Caco-2 (cell line): ENCODE measurements around the gene ATG9B. TPM values are rescaled to one million over a fixed set of nuclear protein-coding genes. Genes with fewer than 3 reads are reported as not detected.

Experiments used
- BruUV-seq: library from RNA; stranded (reverse); fragments of 400-500 nt; replicated peaks from 2 replicates; lab custom pipeline; 2021; lab: Mats Ljungman, UMichigan
- CTCF ChIA-PET: fragments of 300-600 bp; sonication (Branson Sonifier 250); formaldehyde crosslinking; loops from one replicate; lab custom pipeline; 2022; ENCODE audit warnings: antibody characterized with exemption; lab: Charles Lee
- POLR2A ChIA-PET: fragments of 300-600 bp; sonication (Branson Sonifier 250); formaldehyde crosslinking; loops from one replicate; lab custom pipeline; 2022; ENCODE audit warnings: antibody characterized with exemption; lab: Charles Lee
- DNase-seq, 2 experiments: peaks; one replicate each; pipeline versions ENCODE4 v3.0.0 to v3.0.0-alpha.2; 2020 to 2022
- H3K27me3 ChIP-seq: replicated peaks from 2 replicates; pipeline ENCODE4 v1.6.0; 2011; ENCODE audit warnings: low read length; ENCODE audit not compliant: control insufficient read depth, insufficient read depth
- H3K36me3 ChIP-seq: 2 replicates; pipeline ENCODE4 v1.5.1; 2011; ENCODE audit warnings: low read length; ENCODE audit not compliant: control insufficient read depth, insufficient read depth
- H3K4me1 ChIP-seq: fragments of 250-450 bp; sonication (Bioruptor Pico); 2 replicates; pipeline ENCODE4 v1.5.1; 2020; ENCODE audit warnings: mild to moderate bottlenecking
- H3K4me3 ChIP-seq: 2 replicates; pipeline ENCODE4 v1.5.1; 2011; ENCODE audit warnings: low read depth, mild to moderate bottlenecking, control low read depth, low read length
- H3K9me3 ChIP-seq: fragments of 250-450 bp; sonication (Bioruptor Pico); 2 replicates; pipeline ENCODE4 v1.5.1; 2020; ENCODE audit warnings: mild to moderate bottlenecking, moderate library complexity
- H3K27ac Mint-ChIP-seq: one replicate; pipeline ENCODE4 v1.8.0; 2022; ENCODE audit warnings: mixed read lengths; ENCODE audit not compliant: unreplicated experiment
- H3K27me3 Mint-ChIP-seq: one replicate; pipeline ENCODE4 v1.8.0; 2022; ENCODE audit warnings: mixed read lengths; ENCODE audit not compliant: insufficient read depth, unreplicated experiment
- H3K36me3 Mint-ChIP-seq: one replicate; pipeline ENCODE4 v1.8.0; 2022; ENCODE audit warnings: mild to moderate bottlenecking, mixed read lengths; ENCODE audit not compliant: insufficient read depth, unreplicated experiment
- H3K4me1 Mint-ChIP-seq: one replicate; pipeline ENCODE4 v1.8.0; 2022; ENCODE audit warnings: low read depth, mixed read lengths; ENCODE audit not compliant: unreplicated experiment
- H3K4me3 Mint-ChIP-seq: one replicate; pipeline ENCODE4 v1.8.0; 2022; ENCODE audit warnings: mild to moderate bottlenecking, moderate library complexity, mixed read lengths; ENCODE audit not compliant: unreplicated experiment
- H3K9me3 Mint-ChIP-seq: one replicate; pipeline ENCODE4 v1.8.0; 2022; ENCODE audit warnings: mixed read lengths; ENCODE audit not compliant: unreplicated experiment
- intact Hi-C: fragments of 100-400 bp; cut with micrococcal nuclease; formaldehyde crosslinking; loops from one replicate; pipeline ENCODE4 v1.10.0; 2022; ENCODE audit not compliant: unreplicated experiment
- total RNA-seq: library from RNA; stranded (reverse); gene quantifications from 2 replicates; pipeline ENCODE4 v1.2.3, GENCODE V29; 2022
- TF ChIP-seq, protein P1 (sequence below), 2 experiments: fragments of 200-600 bp in 1 of 2; IDR thresholded peaks; 1 replicate in 1 of 2; 2 replicates in 1 of 2; pipeline versions ENCODE4 v1.5.1 to v1.8.0; 2011 to 2022; ENCODE audit warnings: antibody characterized with exemption in 1 of 2, control low read depth in 1 of 2, inconsistent platforms in 1 of 2, low read depth in 1 of 2, low read length in 1 of 2, mild to moderate bottlenecking in 1 of 2, moderate library complexity in 1 of 2; ENCODE audit not compliant: insufficient read depth in 1 of 2, severe bottlenecking in 1 of 2, unreplicated experiment in 1 of 2

ATG9B gene
- total RNA-seq, 1 experiment from 2014 or later, result 4.3 TPM

GRCh38 chr7:151056666-151057505, 32.6 kb upstream of the ATG9B start:
- H3K27ac Mint-ChIP-seq, result peak overlapping the region; percentile 94
- no peak for DNase-seq
- no TSS peak for BruUV-seq
- peaks cover 16% of the 10 kb centered on the region for H3K36me3 Mint-ChIP-seq
- H3K9me3 Mint-ChIP-seq, result no peaks in the 10 kb centered on the region
- TF ChIP-seq, protein P1, sequence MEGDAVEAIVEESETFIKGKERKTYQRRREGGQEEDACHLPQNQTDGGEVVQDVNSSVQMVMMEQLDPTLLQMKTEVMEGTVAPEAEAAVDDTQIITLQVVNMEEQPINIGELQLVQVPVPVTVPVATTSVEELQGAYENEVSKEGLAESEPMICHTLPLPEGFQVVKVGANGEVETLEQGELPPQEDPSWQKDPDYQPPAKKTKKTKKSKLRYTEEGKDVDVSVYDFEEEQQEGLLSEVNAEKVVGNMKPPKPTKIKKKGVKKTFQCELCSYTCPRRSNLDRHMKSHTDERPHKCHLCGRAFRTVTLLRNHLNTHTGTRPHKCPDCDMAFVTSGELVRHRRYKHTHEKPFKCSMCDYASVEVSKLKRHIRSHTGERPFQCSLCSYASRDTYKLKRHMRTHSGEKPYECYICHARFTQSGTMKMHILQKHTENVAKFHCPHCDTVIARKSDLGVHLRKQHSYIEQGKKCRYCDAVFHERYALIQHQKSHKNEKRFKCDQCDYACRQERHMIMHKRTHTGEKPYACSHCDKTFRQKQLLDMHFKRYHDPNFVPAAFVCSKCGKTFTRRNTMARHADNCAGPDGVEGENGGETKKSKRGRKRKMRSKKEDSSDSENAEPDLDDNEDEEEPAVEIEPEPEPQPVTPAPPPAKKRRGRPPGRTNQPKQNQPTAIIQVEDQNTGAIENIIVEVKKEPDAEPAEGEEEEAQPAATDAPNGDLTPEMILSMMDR (IDR thresholded peaks at IDR 0.05; ENCODE audit: insufficient read depth in 1 of 2, low read depth in 1 of 2, low read length in 1 of 2, severe bottlenecking in 1 of 2, unreplicated experiment in 1 of 2), result no peak
- H3K27me3 ChIP-seq, result no peaks in the 10 kb centered on the region
- H3K4me3 Mint-ChIP-seq, result peak overlapping the region; percentile 95
- ChIA-PET CTCF (interaction anchor here (1.5 kb wide), 1 partner anchor 29 kb away, joined by 6 read pairs; the partner anchor contains the start of gene ABCB8), POLR2A (no interaction called here)
- no peaks in the 10 kb centered on the region; the same call in 1 of the 2 replicates for H3K36me3 ChIP-seq
- H3K27me3 Mint-ChIP-seq, result no peaks in the 10 kb centered on the region
- no peaks in the 10 kb centered on the region for H3K9me3 ChIP-seq
- H3K4me1 ChIP-seq, result peaks cover 20% of the 10 kb centered on the region
- intact Hi-C loops, result no loop called here
- peak overlapping the region; percentile 63 for H3K4me3 ChIP-seq
- peaks cover 24% of the 10 kb centered on the region for H3K4me1 Mint-ChIP-seq

GRCh38 chr7:151056283-151056665, 32.0 kb upstream of the ATG9B start:
- CTCF ChIA-PET, result no interaction called here
- no peaks in the 10 kb centered on the region for H3K27me3 Mint-ChIP-seq
- intact Hi-C loops, result no loop called here
- no peak overlapping the region for H3K27ac Mint-ChIP-seq
- Histone ChIP-seq H3K27me3 (no peaks in the 10 kb centered on the region), H3K9me3 (no peaks in the 10 kb centered on the region), H3K36me3 (no peaks in the 10 kb centered on the region; the same call in 1 of the 2 replicates), H3K4me3 (no peak overlapping the region), H3K4me1 (peaks cover 15% of the 10 kb centered on the region; the same call in 1 of the 2 replicates)
- H3K36me3 Mint-ChIP-seq, result peaks cover 10% of the 10 kb centered on the region
- peaks cover 17% of the 10 kb centered on the region for H3K4me1 Mint-ChIP-seq
- POLR2A ChIA-PET, result no interaction called here
- BruUV-seq, result no TSS peak
- H3K9me3 Mint-ChIP-seq, result no peaks in the 10 kb centered on the region
- DNase-seq, result no peak
- TF ChIP-seq, protein P1 (IDR thresholded peaks at IDR 0.05; ENCODE audit: insufficient read depth in 1 of 2, low read depth in 1 of 2, low read length in 1 of 2, severe bottlenecking in 1 of 2, unreplicated experiment in 1 of 2), result no peak
- peak overlapping the region; percentile 95 for H3K4me3 Mint-ChIP-seq

DNA sequence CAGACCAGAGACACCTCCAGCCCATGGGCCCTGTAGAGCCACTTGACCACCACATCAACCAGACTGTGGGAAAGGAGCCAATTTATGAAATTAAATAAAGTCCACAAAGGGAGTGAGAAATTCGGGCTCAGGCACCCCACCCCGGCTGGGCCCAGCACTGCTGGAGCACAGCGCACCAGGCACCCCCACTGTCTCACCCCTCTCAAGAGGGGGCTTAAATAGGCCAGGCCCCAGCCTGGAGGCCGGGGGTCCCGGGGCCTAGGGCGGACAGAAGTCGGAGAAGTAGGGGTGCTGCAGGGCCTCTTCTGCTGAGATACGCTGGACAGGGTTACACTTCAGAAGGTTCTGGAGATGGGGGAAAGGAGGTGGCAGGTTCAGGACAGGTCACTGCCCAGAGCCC, 29.5 kb upstream of the ATG9B start:
- ChIA-PET CTCF (no interaction called here), POLR2A (no interaction called here)
- Mint-ChIP-seq H3K4me3 (no peak overlapping the region), H3K36me3 (no peaks in the 10 kb centered on the region), H3K27ac (no peak overlapping the region), H3K4me1 (peaks cover 11% of the 10 kb centered on the region), H3K27me3 (peaks cover 4% of the 10 kb centered on the region), H3K9me3 (no peaks in the 10 kb centered on the region)
- Histone ChIP-seq H3K9me3 (no peaks in the 10 kb centered on the region), H3K36me3 (no peaks in the 10 kb centered on the region; the same call in 1 of the 2 replicates), H3K27me3 (no peaks in the 10 kb centered on the region), H3K4me3 (no peak overlapping the region), H3K4me1 (0 out of 2 replicates have a peak, but pooled peaks cover 8% of the 10 kb centered on the region)
- BruUV-seq, result no TSS peak
- DNase-seq, result no peak
- intact Hi-C loops, result no loop called here
- TF ChIP-seq, protein P1 (IDR thresholded peaks at IDR 0.05; ENCODE audit: insufficient read depth in 1 of 2, low read depth in 1 of 2, low read length in 1 of 2, severe bottlenecking in 1 of 2, unreplicated experiment in 1 of 2), result no peak
